HepG2 (cell line): ENCODE data around the gene TFPI.

Source experiments
- CBFB ChIP-seq: sonication (generic); formaldehyde crosslinking; IDR thresholded peaks from 2 replicates; pipeline ENCODE4 v1.4.0; 2020; ENCODE audit warnings: missing genetic modification reagents
- ESRRA ChIP-seq: sonication (generic); formaldehyde crosslinking; IDR thresholded peaks from 2 replicates; pipeline ENCODE4 v1.5.1; 2020; ENCODE audit warnings: mild to moderate bottlenecking, low read depth, missing genetic modification reagents
- MAFK ChIP-seq, 2 experiments: IDR thresholded peaks in 1 of 2; conservative IDR thresholded peaks in 1 of 2; 2 replicates each; pipeline ENCODE4 v1.6.1; 2011; ENCODE audit warnings: improper control_type of control experiment in 2 of 2, low read length in 2 of 2
- POLR2A ChIP-seq, 2 experiments: IDR thresholded peaks; 2 replicates each; pipeline ENCODE4 v1.6.1; 2011; ENCODE audit warnings: low read depth in 2 of 2, low read length in 2 of 2, mild to moderate bottlenecking in 1 of 2, moderate library complexity in 1 of 2; ENCODE audit not compliant: insufficient read depth in 1 of 2
- TAF1 ChIP-seq: sonication (generic); formaldehyde crosslinking; IDR thresholded peaks from 2 replicates; pipeline ENCODE4 v1.4.0; 2020; ENCODE audit warnings: missing genetic modification reagents

DNA sequence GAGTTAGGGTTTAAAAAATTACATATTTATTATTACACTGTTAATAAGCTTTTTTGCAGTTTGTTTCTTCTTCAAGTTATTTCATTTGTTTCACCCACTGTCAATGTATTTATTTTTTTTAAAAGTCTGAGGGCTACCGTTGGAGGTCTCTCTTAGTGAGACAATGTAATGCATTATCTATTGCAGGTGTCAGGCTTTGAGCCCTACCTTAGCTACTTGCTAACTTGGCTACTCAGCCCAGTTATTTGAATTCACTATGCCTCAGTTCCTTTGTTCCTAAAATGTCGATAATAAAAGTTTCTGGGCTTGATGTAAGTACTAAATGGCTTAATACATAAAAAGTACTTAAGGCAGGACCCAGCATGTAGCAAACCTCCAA lies 458 bp upstream of the TFPI start:
- TF ChIP-seq CBFB (CRISPR knock-in tag): no peak
- TF ChIP-seq POLR2A (IDR thresholded peaks at IDR 0.05; ENCODE audit: insufficient read depth in 1 of 2, low read depth in 2 of 2, low read length in 2 of 2): no peak
- no peak for TF ChIP-seq ESRRA (CRISPR knock-in tag)
- no peak for TF ChIP-seq TAF1
- no peak for TF ChIP-seq MAFK (conservative IDR thresholded peaks at IDR 0.05 in 1 of 2, IDR thresholded peaks at IDR 0.05 in 1 of 2; ENCODE audit: low read length in 2 of 2)
